Adrenal gland (tissue), 12 donors: Measurements from ENCODE around the gene LYG2. TPM values are rescaled to one million over a fixed set of nuclear protein-coding genes. Genes with fewer than 3 reads are reported as not detected.
"Not testable (repeated sequence)": the region's sequence is repeated elsewhere in the genome, so short reads cannot be mapped to it uniquely, and the experiment has no call there.

Experiments used
- DNase-seq, 7 donors: peaks; one replicate each; pipeline ENCODE4 v3.0.0-alpha.2; 2019 to 2020
- H3K27ac ChIP-seq, 5 donors: fragments of 200-600 bp; sonication (generic) in 4 of 5; 1 replicate in 3 of 5; 2 replicates in 2 of 5; pipeline versions ENCODE4 v1.5.1 to v1.8.0; 2016 to 2020; ENCODE audit warnings: mild to moderate bottlenecking in 1 of 5
- H3K27me3 ChIP-seq: fragments of 200-600 bp; 2 replicates; pipeline ENCODE4 v1.8.0; 2021
- H3K36me3 ChIP-seq, 2 donors: fragments of 200-600 bp; replicated peaks in 1 of 2; 1 replicate in 1 of 2; 2 replicates in 1 of 2; pipeline versions ENCODE4 v1.5.1 to v1.8.0; 2018 to 2022
- H3K4me1 ChIP-seq, 2 donors: fragments of 200-600 bp; replicated peaks in 1 of 2; 1 replicate in 1 of 2; 2 replicates in 1 of 2; pipeline versions ENCODE4 v1.5.1 to v1.8.0; 2018 to 2021
- H3K4me3 ChIP-seq, 4 donors: fragments of 200-600 bp; sonication (generic) in 3 of 4; one replicate each; pipeline ENCODE4 v1.5.1; 2016 to 2018
- H3K9me3 ChIP-seq, 3 donors: fragments of 200-600 bp; sonication (generic) in 1 of 3; replicated peaks in 1 of 3; 1 replicate in 2 of 3; 2 replicates in 1 of 3; pipeline versions ENCODE4 v1.5.1 to v1.8.0; 2016 to 2021
- POLR2A ChIP-seq, 2 donors: fragments of 450-650 bp; IDR thresholded peaks; one replicate each; pipeline ENCODE4 v1.6.1; 2017; ENCODE audit warnings: antibody characterized with exemption in 2 of 2, mild to moderate bottlenecking in 2 of 2, moderate library complexity in 1 of 2
- whole genome bisulfite sequencing, 4 donors: extraction: QIAGEN DNeasy Blood & Tissue Kit in 2 of 4; methylation state at CpG; one replicate each; pipeline versions ENCODE4 v1.1.5 to v1.1.7; 2013 to 2017; 5-methylcytosine and 5-hydroxymethylcytosine counted together
- intact Hi-C, 2 donors: fragments of 100-400 bp; cut with DNase I; formaldehyde crosslinking; loops; one replicate each; pipeline versions ENCODE4 v1.14.1 to v1.15.0; 2022 to 2023
- polyA plus RNA-seq, 3 donors: library from polyadenylated mRNA; stranded (reverse); fragments of 200-250 nt in 2 of 3; fragments of 350-450 nt in 1 of 3; fragmentation: Illumina TruSeq in 1 of 3; extraction: RNeasy Lipid Tissue Mini Kit (QIAGEN cat#74804) in 1 of 3; gene quantifications; one replicate each; pipeline ENCODE4 v1.2.3, GENCODE V29; 2013 to 2014
- small RNA-seq, 2 donors: library from RNA; depleted of rRNA; stranded (forward); fragments of <200 nt; gene quantifications; one replicate each; pipeline ENCODE3, GENCODE V24; 2016
- total RNA-seq, 9 donors: library from RNA; depleted of rRNA in 4 of 9; stranded (reverse); fragments of >200 nt in 4 of 9; fragments of 120-200 nt in 1 of 9; fragmentation: NEBNext Ultra II Directional in 1 of 9; extraction: Animal tissue kit (Norgen Biotek cat#: 25700) in 1 of 9; gene quantifications; one replicate each; pipeline versions ENCODE4 v1.1.0 to v1.2.4, GENCODE V29; 2013 to 2023
- TF ChIP-seq, protein P1 (sequence below), 6 experiments: fragments of 450-650 bp in 4 of 6; fragments of 200-600 bp in 2 of 6; sonication (generic) in 1 of 6; IDR thresholded peaks; 1 replicate in 5 of 6; 2 replicates in 1 of 6; pipeline versions ENCODE4 v1.5.1 to v1.8.0; 2016 to 2021; ENCODE audit warnings: antibody characterized with exemption in 6 of 6, mild to moderate bottlenecking in 2 of 6, moderate library complexity in 1 of 6
- donor health status: healthy with polysubstance abuse.
- donor health status: Bipolar disorder and iron deficiency.
- donor health status: DM: yes; HTN: yes; CAD: no.
- donor health status: DM: no; HTN: no; CAD: no.
- donor health status: DM: no; HTN: no; CAD: no.
- donor health status: DM: yes; HTN: yes; CAD: no.

Gene LYG2
- total and polyA plus RNA-seq, 12 donors: not detected

GRCh38 chr2:99201959-99202678 is 53.3 kb downstream of the LYG2 start:
- 89 to 93% (median 91%) methylated on average over 4 of the region's 4 CpGs for WGBS, 4 donors
- H3K27ac ChIP-seq: no peak overlapping the region
- no peak overlapping the region for H3K4me3 ChIP-seq
- H3K4me1 ChIP-seq: no peaks in the 10 kb centered on the region
- H3K36me3 ChIP-seq: peaks cover 0 to 10% of the 10 kb centered on the region in 2 donors
- H3K27me3 ChIP-seq: no peaks in the 10 kb centered on the region
- DNase-seq: no peak
- no peaks in the 10 kb centered on the region for H3K9me3 ChIP-seq
- TF ChIP-seq, protein P1, sequence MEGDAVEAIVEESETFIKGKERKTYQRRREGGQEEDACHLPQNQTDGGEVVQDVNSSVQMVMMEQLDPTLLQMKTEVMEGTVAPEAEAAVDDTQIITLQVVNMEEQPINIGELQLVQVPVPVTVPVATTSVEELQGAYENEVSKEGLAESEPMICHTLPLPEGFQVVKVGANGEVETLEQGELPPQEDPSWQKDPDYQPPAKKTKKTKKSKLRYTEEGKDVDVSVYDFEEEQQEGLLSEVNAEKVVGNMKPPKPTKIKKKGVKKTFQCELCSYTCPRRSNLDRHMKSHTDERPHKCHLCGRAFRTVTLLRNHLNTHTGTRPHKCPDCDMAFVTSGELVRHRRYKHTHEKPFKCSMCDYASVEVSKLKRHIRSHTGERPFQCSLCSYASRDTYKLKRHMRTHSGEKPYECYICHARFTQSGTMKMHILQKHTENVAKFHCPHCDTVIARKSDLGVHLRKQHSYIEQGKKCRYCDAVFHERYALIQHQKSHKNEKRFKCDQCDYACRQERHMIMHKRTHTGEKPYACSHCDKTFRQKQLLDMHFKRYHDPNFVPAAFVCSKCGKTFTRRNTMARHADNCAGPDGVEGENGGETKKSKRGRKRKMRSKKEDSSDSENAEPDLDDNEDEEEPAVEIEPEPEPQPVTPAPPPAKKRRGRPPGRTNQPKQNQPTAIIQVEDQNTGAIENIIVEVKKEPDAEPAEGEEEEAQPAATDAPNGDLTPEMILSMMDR (IDR thresholded peaks at IDR 0.05): no peak
- no peak for TF ChIP-seq POLR2A (IDR thresholded peaks at IDR 0.05)
- intact Hi-C loops: no loop called here

DNA sequence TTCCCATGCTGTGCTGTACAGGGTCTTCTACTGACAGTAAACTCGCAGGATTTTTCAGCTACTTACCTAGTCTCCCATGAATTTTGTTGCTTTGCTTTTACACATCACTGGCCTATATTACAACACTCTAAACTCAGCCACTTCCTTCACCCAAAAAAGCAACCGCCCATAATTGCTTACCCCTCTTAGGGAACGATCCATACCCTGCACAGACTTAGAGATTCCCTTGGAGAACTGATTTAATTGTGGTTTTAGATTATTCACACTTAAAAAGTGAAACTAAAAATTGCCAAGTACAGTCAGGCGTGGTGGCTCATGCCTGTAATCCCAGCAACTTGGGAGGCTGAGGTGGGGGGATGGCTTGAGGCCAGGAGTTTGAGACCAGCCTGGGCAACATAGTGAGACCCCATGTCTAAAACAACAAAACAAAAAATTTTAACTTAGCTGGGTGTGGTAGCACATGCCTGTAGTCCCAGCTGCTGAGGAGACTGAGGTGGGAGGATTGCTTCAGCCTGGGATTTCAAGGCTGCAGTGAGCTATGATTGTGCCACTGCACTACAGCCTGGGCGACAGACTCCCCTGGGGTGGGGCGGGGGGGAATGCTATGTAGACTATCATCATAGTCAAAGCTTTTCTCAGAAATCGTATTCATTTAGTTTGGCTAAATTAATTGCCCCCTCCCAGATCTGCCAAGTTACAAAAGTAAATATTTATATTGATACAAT is 55.2 kb downstream of the LYG2 start:
- no peak overlapping the region for H3K4me3 ChIP-seq
- intact Hi-C loops: no loop called here
- no peaks in the 10 kb centered on the region for H3K27me3 ChIP-seq
- WGBS, 4 donors: 89 to 95% (median 92%) methylated on average over 6 to 7 of the region's 7 CpGs
- H3K27ac ChIP-seq: no peak overlapping the region
- H3K4me1 ChIP-seq: no peaks in the 10 kb centered on the region
- no peaks in the 10 kb centered on the region for H3K9me3 ChIP-seq
- no peak for TF ChIP-seq POLR2A (IDR thresholded peaks at IDR 0.05)
- TF ChIP-seq, protein P1 (IDR thresholded peaks at IDR 0.05): no peak
- DNase-seq: no peak
- H3K36me3 ChIP-seq: peaks cover 0 to 29% of the 10 kb centered on the region in 2 donors

DNA sequence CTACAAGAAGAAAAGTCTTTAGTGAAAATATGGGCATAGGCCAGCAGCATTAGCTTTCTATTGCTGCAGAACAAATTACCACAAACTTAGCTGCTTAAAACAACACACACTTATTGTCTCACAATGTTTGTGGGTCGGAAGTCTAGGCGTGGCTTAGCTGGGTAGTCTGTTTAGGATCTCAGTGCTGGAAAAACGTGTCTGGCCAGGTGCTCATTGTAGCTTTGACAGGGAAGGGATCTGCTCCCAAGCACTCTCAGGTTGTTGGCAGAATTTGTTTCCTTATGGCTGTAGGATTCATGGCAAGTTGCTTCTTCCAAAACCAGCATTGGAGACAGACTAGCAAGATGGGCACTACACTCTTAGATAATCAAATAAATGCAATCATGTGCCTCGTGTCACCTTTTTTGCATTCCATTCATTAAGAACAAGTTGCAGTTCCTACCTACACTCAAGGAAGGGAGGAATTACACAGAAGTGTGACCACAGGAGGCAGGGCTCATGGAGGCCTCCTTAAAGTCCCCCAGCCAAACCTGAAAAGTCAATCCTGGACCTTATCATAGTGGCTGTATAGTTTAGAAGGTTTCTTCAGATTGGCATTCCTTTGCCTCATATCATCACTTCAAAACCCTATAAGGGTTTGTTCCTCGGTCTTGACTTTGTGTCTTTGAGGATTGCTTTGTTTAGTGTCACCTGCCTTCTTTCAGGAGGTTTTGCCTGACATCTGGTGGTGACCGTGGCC is 57.2 kb downstream of the LYG2 start:
- no peak for DNase-seq
- Histone ChIP-seq H3K27me3 (no peaks in the 10 kb centered on the region), H3K4me1 (no peaks in the 10 kb centered on the region), H3K27ac (no peak overlapping the region), H3K36me3 (peaks cover 0 to 32% of the 10 kb centered on the region in 2 donors), H3K4me3 (no peak overlapping the region), H3K9me3 (no peaks in the 10 kb centered on the region)
- intact Hi-C loops: no loop called here
- TF ChIP-seq POLR2A (IDR thresholded peaks at IDR 0.05): no peak
- TF ChIP-seq, protein P1 (IDR thresholded peaks at IDR 0.05): no peak
- 82 to 97% (median 94%) methylated on average over 6 of the region's 6 CpGs for WGBS, 4 donors

- H3K36me3 ChIP-seq: peaks cover 0 to 41% of the 10 kb centered on the region in 2 donors
- H3K27ac ChIP-seq, H3K4me1 ChIP-seq, H3K9me3 ChIP-seq, DNase-seq, H3K4me3 ChIP-seq, H3K27me3 ChIP-seq, intact Hi-C loops: not testable (repeated sequence)
- 96 to 99% (median 98%) methylated on average over 4 of the region's 4 CpGs for WGBS, 4 donors
Measured at GRCh38 chr2:99192364-99192763, 63.1 kb downstream of the LYG2 start.

Small RNAs within 50 kb of the gene (small RNA-seq; reads per million reads assigned to genes)
- 0 reads per million in 2 donors for gene AC092587.1

Other genes with a start within 250 kb of the LYG2 start
- 1 to 10 TPM in 5 of 9 donors, under 1 TPM in 3, not detected in 1; 0.35 to 2.2 (median 1.2) TPM for gene C2orf15, start 114.0 kb downstream of the LYG2 start, total RNA-seq
- 1 to 10 TPM in 1 of 3 donors, under 1 TPM in 2; 0.44 to 1.3 (median 0.88) TPM for gene C2orf15, start 114.0 kb downstream of the LYG2 start, polyA plus RNA-seq
- gene TSGA10, start 100.7 kb downstream of the LYG2 start, total RNA-seq: 10 to 100 TPM in 1 of 9 donors, 1 to 10 TPM in 8; 2.3 to 24.1 (median 7.7) TPM
- 1 to 10 TPM; 3.0 to 5.0 (median 4.4) TPM for gene TSGA10, start 100.7 kb downstream of the LYG2 start, polyA plus RNA-seq
- 10 to 100 TPM in 2 of 9 donors, 1 to 10 TPM in 7; 4.4 to 11.4 (median 8.6) TPM for gene LIPT1, start 100.7 kb downstream of the LYG2 start, total RNA-seq
- 10 to 100 TPM; 12.6 to 14.7 (median 14.1) TPM for gene LIPT1, start 100.7 kb downstream of the LYG2 start, polyA plus RNA-seq
- 10 to 100 TPM; 14.4 to 48.1 (median 24.2) TPM for gene MITD1, start 74.6 kb downstream of the LYG2 start, total RNA-seq
- gene MITD1, start 74.6 kb downstream of the LYG2 start, polyA plus RNA-seq: 10 to 100 TPM; 42.7 to 70.1 (median 51.1) TPM
- 10 to 100 TPM; 25.4 to 50.8 (median 32.3) TPM for gene MRPL30, start 74.5 kb downstream of the LYG2 start, total RNA-seq
- 10 to 100 TPM; 16.8 to 51.5 (median 17.4) TPM for gene MRPL30, start 74.5 kb downstream of the LYG2 start, polyA plus RNA-seq
- gene LYG1, start 45.5 kb upstream of the LYG2 start, total RNA-seq: 1 to 10 TPM in 3 of 9 donors, under 1 TPM in 3, not detected in 3; 0.29 to 1.4 (median 1.0) TPM
- 10 to 100 TPM in 1 of 3 donors, 1 to 10 TPM in 1, under 1 TPM in 1; 0.57 to 10.8 (median 4.4) TPM for gene LYG1, start 45.5 kb upstream of the LYG2 start, polyA plus RNA-seq
- 10 to 100 TPM; 13.2 to 54.5 (median 25.7) TPM for gene TXNDC9, start 80.7 kb upstream of the LYG2 start, total RNA-seq
- gene TXNDC9, start 80.7 kb upstream of the LYG2 start, polyA plus RNA-seq: 10 to 100 TPM; 10.5 to 43.9 (median 12.8) TPM
- 10 to 100 TPM; 11.1 to 36.5 (median 23.6) TPM for gene EIF5B, start 81.7 kb upstream of the LYG2 start, total RNA-seq
- 10 to 100 TPM; 40.7 to 71.3 (median 46.2) TPM for gene EIF5B, start 81.7 kb upstream of the LYG2 start, polyA plus RNA-seq
- gene REV1, start 234.4 kb upstream of the LYG2 start, total RNA-seq: 10 to 100 TPM; 20.9 to 90.8 (median 48.6) TPM
- gene REV1, start 234.4 kb upstream of the LYG2 start, polyA plus RNA-seq: 10 to 100 TPM; 28.6 to 46.9 (median 31.9) TPM